HCT116 (cell line): Measurements from ENCODE around the gene TAGLN2. TPM values are rescaled to one million over a fixed set of nuclear protein-coding genes. Genes with fewer than 3 reads are reported as not detected.

ENCODE experiments used
- ATAC-seq: fragments of 200-7000 bp; cut with Tn5 transposase; 2 replicates; pipeline ENCODE4 v1.9.1; 2020; ENCODE audit warnings: mild to moderate bottlenecking, moderate library complexity
- BruUV-seq: library from RNA; stranded (reverse); fragments of 400-500 nt; replicated peaks from 2 replicates; lab custom pipeline; 2021; lab: Mats Ljungman, UMichigan
- CTCF ChIA-PET: fragments of 300-600 bp; sonication (Branson Sonifier 250); formaldehyde crosslinking; loops from one replicate; lab custom pipeline; 2021; ENCODE audit warnings: antibody characterized with exemption; lab: Charles Lee
- POLR2A ChIA-PET: fragments of 300-600, 350-600 bp; sonication (Branson Sonifier 250); formaldehyde crosslinking; loops from one replicate; lab custom pipeline; 2021; ENCODE audit warnings: antibody characterized with exemption; lab: Charles Lee
- RAD21 ChIA-PET, 2 experiments: fragments of 300-600 bp; sonication (Branson Sonifier 250); formaldehyde crosslinking; loops; one replicate each; lab custom pipeline; 2023; ENCODE audit warnings: low total read pairs in 2 of 2; ENCODE audit not compliant: uncharacterized antibody in 2 of 2, unreplicated experiment in 2 of 2, low non-redundant PET in 1 of 2; lab: Charles Lee
- DNase-seq: peaks from one replicate; pipeline ENCODE4 v3.0.0-alpha.2; 2010; ENCODE audit warnings: low read depth, low spot score
- H2AFZ ChIP-seq: fragments of 200-600 bp; shearing (Covaris generic), sonication (generic); 2 replicates; pipeline ENCODE4 v1.6.1; 2017; ENCODE audit warnings: low read depth, mixed run types, mixed read lengths, antibody characterized with exemption, low read length; ENCODE audit not compliant: poor library complexity, severe bottlenecking
- H3K27ac ChIP-seq: 2 replicates; pipeline ENCODE4 v1.5.1; 2012; ENCODE audit warnings: low read depth, low read length
- H3K27me3 ChIP-seq: fragments of 200-600 bp; sonication (generic); 2 replicates; pipeline ENCODE4 v1.6.1; 2016; ENCODE audit warnings: mixed run types, low read length, mixed read lengths; ENCODE audit not compliant: insufficient read depth
- H3K36me3 ChIP-seq, 2 experiments: fragments of 200-500 bp in 1 of 2; fragments of 200-600 bp in 1 of 2; sonication (Bioruptor generic) in 1 of 2; sonication (generic) in 1 of 2; 2 replicates each; pipeline versions ENCODE4 v1.5.1 to v1.6.1; 2014 to 2016; ENCODE audit warnings: low read length in 2 of 2, inconsistent platforms in 1 of 2, mixed read lengths in 1 of 2, mixed run types in 1 of 2; ENCODE audit not compliant: insufficient read depth in 2 of 2, control insufficient read depth in 1 of 2
- H3K4me1 ChIP-seq, 2 experiments: fragments of 200-600 bp in 1 of 2; sonication (generic) in 1 of 2; 2 replicates each; pipeline versions ENCODE4 v1.5.1 to v1.6.1; 2012 to 2017; ENCODE audit warnings: low read length in 2 of 2, inconsistent platforms in 1 of 2, mild to moderate bottlenecking in 1 of 2, mixed read lengths in 1 of 2, mixed run types in 1 of 2, moderate library complexity in 1 of 2; ENCODE audit not compliant: insufficient read depth in 2 of 2, control insufficient read depth in 1 of 2
- H3K4me2 ChIP-seq: fragments of 200-600 bp; sonication (generic); 2 replicates; pipeline ENCODE4 v1.6.1; 2017; ENCODE audit warnings: mixed run types, low read length, mixed read lengths
- H3K4me3 ChIP-seq, 2 experiments: fragments of 200-600 bp in 1 of 2; sonication (generic) in 1 of 2; replicated peaks in 1 of 2; 2 replicates each; pipeline ENCODE4 v1.5.1; 2011 to 2016; ENCODE audit warnings: low read length in 2 of 2, control low read depth in 1 of 2, low read depth in 1 of 2, mild to moderate bottlenecking in 1 of 2, mixed read lengths in 1 of 2, mixed run types in 1 of 2
- H3K79me2 ChIP-seq: fragments of 200-600 bp; sonication (generic); 2 replicates; pipeline ENCODE4 v1.6.1; 2017; ENCODE audit warnings: mild to moderate bottlenecking, mixed run types, low read length, moderate library complexity, mixed read lengths; ENCODE audit not compliant: insufficient read depth
- H3K9ac ChIP-seq: fragments of 200-600 bp; sonication (generic); 2 replicates; pipeline ENCODE4 v1.6.1; 2016; ENCODE audit warnings: low read length, mixed read lengths
- H3K9me2 ChIP-seq: fragments of 200-600 bp; sonication (generic), shearing (Covaris generic); 2 replicates; pipeline ENCODE4 v1.6.1; 2017; ENCODE audit warnings: mixed run types, mild to moderate bottlenecking, moderate library complexity; ENCODE audit not compliant: insufficient read depth
- H3K9me3 ChIP-seq, 2 experiments: fragments of 200-500 bp in 1 of 2; fragments of 200-600 bp in 1 of 2; sonication (Bioruptor generic) in 1 of 2; sonication (generic) in 1 of 2; 2 replicates each; pipeline ENCODE4 v1.6.1; 2014 to 2017; ENCODE audit warnings: low read length in 2 of 2, mixed read lengths in 2 of 2, inconsistent platforms in 1 of 2, low read depth in 1 of 2, mild to moderate bottlenecking in 1 of 2, mixed run types in 1 of 2, moderate library complexity in 1 of 2; ENCODE audit not compliant: control insufficient read depth in 1 of 2, insufficient read depth in 1 of 2
- H4K20me1 ChIP-seq: fragments of 200-600 bp; sonication (generic), shearing (Covaris generic); 2 replicates; pipeline ENCODE4 v1.6.1; 2017; ENCODE audit warnings: mixed run types, mild to moderate bottlenecking, moderate library complexity; ENCODE audit not compliant: insufficient read depth
- ATF3 ChIP-seq: IDR thresholded peaks from 2 replicates; pipeline ENCODE4 v1.6.1; 2012
- EGR1 ChIP-seq: IDR thresholded peaks from 2 replicates; pipeline ENCODE4 v1.6.1; 2012; ENCODE audit warnings: low read depth
- ELF1 ChIP-seq: IDR thresholded peaks from 2 replicates; pipeline ENCODE4 v1.6.1; 2012; ENCODE audit warnings: low read depth, borderline replicate concordance
- FOSL1 ChIP-seq: IDR thresholded peaks from 2 replicates; pipeline ENCODE4 v1.6.1; 2012; ENCODE audit warnings: low read depth
- JUND ChIP-seq: IDR thresholded peaks from 2 replicates; pipeline ENCODE4 v1.6.1; 2012
- MAX ChIP-seq: IDR thresholded peaks from 2 replicates; pipeline ENCODE4 v1.6.1; 2012
- POLR2AphosphoS5 ChIP-seq: IDR thresholded peaks from 2 replicates; pipeline ENCODE4 v1.6.1; 2011; ENCODE audit warnings: mild to moderate bottlenecking, low read depth, low read length, moderate library complexity
- SP1 ChIP-seq: IDR thresholded peaks from 2 replicates; pipeline ENCODE4 v1.6.1; 2012; ENCODE audit warnings: low read depth
- YY1 ChIP-seq: IDR thresholded peaks from 2 replicates; pipeline ENCODE4 v1.6.1; 2011; ENCODE audit warnings: low read length, low read depth, moderate library complexity, mild to moderate bottlenecking; ENCODE audit not compliant: insufficient replicate concordance; ENCODE audit errors: extremely low read depth
- ZBTB33 ChIP-seq: IDR thresholded peaks from 2 replicates; pipeline ENCODE4 v1.6.1; 2011; ENCODE audit warnings: mild to moderate bottlenecking, low read length, moderate library complexity; ENCODE audit not compliant: insufficient replicate concordance; ENCODE audit errors: extremely low read depth
- ZNF274 ChIP-seq: fragments of 200-500 bp; sonication (Bioruptor generic); IDR thresholded peaks from 2 replicates; pipeline ENCODE4 v1.6.1; 2014; ENCODE audit warnings: mild to moderate bottlenecking, low read depth, low read length, inconsistent platforms
- intact Hi-C: fragments of 100-400 bp; cut with micrococcal nuclease; formaldehyde crosslinking; loops from 2 replicates; pipeline ENCODE4 v1.10.0; 2022
- total RNA-seq: library from RNA; stranded (reverse); gene quantifications from one replicate; pipeline ENCODE4 v1.2.1, GENCODE V29; 2021; ENCODE audit not compliant: unreplicated experiment

Gene TAGLN2
- total RNA-seq, 1 experiment from 2014 or later = 127 TPM

GRCh38 chr1:159943908-159944622 is 18.8 kb upstream of the TAGLN2 start:
- Histone ChIP-seq H3K27ac (no peak overlapping the region), H3K4me3 (no peak overlapping the region), H3K4me1 (peaks cover 14 to 25% of the 10 kb centered on the region in 2 experiments), H2AFZ (no peak overlapping the region), H4K20me1 (no peaks in the 10 kb centered on the region), H3K9ac (no peak overlapping the region), H3K36me3 (no peaks in the 10 kb centered on the region), H3K79me2 (no peaks in the 10 kb centered on the region), H3K9me2 (no peaks in the 10 kb centered on the region), H3K27me3 (no peaks in the 10 kb centered on the region), H3K9me3 (no peaks in the 10 kb centered on the region), H3K4me2 (peak overlapping the region; percentile 91; the same call in 1 of the 2 replicates)
- DNase-seq (no peak), ATAC-seq (no peak)
- RAD21 ChIA-PET = interaction anchor here in 1 of 2 experiments (2.0 kb wide), 1 partner anchor 64 kb away, joined by 5 read pairs; no protein-coding TSS in a partner anchor
- intact Hi-C loops = no loop called here
- POLR2A ChIA-PET = no interaction called here
- no TSS peak for BruUV-seq
- CTCF ChIA-PET = interaction anchor here (2.4 kb wide), 1 partner anchor 63 kb away, joined by 10 read pairs; no protein-coding TSS in a partner anchor
- TF ChIP-seq EGR1 = no peak
- no peak for TF ChIP-seq FOSL1
- no peak for TF ChIP-seq MAX
- no peak for TF ChIP-seq YY1
- no peak for TF ChIP-seq ZBTB33
- TF ChIP-seq SP1 = no peak
- no peak for TF ChIP-seq ELF1
- TF ChIP-seq JUND = no peak
- TF ChIP-seq POLR2AphosphoS5 = no peak
- TF ChIP-seq ZNF274 = no peak
- TF ChIP-seq ATF3 = no peak
